Choroid plexus epithelial cell (primary cell): ENCODE results near the gene EGF.
A peak's percentile ranks its signal among the peaks of the same experiment; 100 is the strongest.

Experiments used
- DNase-seq: peaks from one replicate; pipeline ENCODE4 v3.0.0-alpha.2; 2010; ENCODE audit warnings: low read depth
- H3K4me3 ChIP-seq: 2 replicates; pipeline ENCODE4 v1.5.1; 2011; ENCODE audit warnings: low read depth, mild to moderate bottlenecking, control low read depth, low read length, moderate library complexity
- TF ChIP-seq, protein P1 (sequence below): conservative IDR thresholded peaks from 2 replicates; pipeline ENCODE4 v1.5.1; 2011; ENCODE audit warnings: low read depth, mild to moderate bottlenecking, control low read depth, inconsistent platforms, low read length, moderate library complexity

Gene EGF

DNA sequence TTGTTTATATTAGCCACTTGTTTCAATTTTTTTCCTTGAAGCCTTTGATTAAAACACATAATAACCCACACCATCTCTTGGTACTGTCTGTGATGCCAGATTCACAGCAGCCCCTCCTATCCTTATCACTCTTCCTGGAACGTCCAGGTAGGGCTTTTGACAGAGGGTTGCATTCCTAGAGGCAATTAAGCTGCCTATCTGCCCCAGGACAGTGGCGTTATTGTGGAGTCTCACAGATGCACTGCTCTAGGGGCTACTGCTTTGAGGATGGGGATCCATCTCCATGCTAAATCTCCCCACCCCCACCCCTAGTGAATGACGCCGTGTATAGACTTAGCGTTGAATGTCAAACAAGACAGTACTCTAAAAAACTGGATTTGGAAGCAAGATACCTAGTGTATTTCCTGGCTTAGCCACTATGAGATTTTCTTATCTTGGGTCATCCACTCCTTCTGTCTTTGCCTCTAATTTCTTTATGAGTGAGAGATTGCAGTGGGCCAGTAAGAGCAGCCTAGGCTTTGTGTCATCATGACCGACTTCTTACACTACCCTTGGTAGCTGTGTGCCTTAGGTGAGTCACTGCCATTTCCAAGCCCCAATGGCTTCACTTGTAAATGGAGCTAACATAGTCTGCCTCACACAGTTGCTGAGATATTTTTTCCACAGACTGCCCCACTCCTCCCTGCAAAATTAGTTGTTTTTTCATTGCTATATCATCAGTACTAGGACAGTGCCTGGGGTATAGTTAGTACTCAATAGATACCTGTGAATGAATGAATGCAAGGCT is 90.9 kb downstream of the EGF start:
- TF ChIP-seq, protein P1, sequence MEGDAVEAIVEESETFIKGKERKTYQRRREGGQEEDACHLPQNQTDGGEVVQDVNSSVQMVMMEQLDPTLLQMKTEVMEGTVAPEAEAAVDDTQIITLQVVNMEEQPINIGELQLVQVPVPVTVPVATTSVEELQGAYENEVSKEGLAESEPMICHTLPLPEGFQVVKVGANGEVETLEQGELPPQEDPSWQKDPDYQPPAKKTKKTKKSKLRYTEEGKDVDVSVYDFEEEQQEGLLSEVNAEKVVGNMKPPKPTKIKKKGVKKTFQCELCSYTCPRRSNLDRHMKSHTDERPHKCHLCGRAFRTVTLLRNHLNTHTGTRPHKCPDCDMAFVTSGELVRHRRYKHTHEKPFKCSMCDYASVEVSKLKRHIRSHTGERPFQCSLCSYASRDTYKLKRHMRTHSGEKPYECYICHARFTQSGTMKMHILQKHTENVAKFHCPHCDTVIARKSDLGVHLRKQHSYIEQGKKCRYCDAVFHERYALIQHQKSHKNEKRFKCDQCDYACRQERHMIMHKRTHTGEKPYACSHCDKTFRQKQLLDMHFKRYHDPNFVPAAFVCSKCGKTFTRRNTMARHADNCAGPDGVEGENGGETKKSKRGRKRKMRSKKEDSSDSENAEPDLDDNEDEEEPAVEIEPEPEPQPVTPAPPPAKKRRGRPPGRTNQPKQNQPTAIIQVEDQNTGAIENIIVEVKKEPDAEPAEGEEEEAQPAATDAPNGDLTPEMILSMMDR = no peak
- H3K4me3 ChIP-seq = no peak overlapping the region
- no peak for DNase-seq

DNA sequence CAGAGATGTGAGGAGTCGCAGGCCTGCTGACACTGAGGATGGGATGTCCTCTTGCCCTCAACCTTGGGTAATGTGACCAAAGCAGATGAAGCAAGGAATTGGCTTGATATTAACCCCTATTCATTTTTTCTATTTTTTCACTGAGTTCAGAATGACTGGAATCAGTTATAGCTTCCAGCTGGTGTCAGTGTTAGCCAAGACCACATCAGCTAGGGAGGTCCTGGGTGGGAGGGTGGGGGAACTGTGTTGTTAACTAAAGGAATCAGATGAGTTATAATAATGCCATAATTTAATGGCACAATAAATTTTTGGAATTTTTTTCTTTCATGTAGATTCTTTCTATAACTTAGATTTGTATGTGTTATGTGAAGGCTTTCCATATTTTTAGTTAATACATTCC is 91.9 kb downstream of the EGF start:
- TF ChIP-seq, protein P1 = no peak
- no peak for DNase-seq

DNA sequence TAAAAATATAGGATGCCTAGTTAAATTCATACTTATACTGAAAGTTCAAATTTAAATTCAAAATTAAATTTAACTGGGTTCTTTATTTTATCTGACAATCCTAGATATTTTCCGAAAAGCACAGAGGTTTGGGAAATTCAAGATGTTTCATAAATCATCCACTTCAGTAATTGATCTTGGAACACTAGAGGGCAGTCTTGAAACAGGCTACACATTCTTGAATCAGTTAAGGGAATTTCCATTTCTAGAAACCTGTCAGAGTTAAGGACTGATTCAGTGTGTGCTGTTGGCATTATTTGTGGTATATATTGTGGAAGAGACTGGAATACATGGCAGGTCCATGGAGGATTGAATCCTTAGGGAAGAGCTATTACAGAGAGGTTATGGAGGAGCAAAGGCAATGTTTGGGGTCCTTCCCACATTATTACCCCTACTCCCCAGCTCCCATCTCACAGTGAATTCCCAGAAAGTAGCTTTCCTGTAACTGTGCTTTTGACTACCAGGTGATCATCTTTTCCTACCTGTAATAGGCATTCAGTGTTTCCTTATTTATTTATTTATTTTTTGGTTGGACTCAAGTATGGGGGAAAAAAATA is 92.9 kb downstream of the EGF start:
- TF ChIP-seq, protein P1 = peak; percentile 73
- no peak overlapping the region for H3K4me3 ChIP-seq
- DNase-seq = peak; percentile 89

More for the DNA sequence above, 91.9 kb downstream of the EGF start:
- H3K4me3 ChIP-seq = no peak overlapping the region

DNA sequence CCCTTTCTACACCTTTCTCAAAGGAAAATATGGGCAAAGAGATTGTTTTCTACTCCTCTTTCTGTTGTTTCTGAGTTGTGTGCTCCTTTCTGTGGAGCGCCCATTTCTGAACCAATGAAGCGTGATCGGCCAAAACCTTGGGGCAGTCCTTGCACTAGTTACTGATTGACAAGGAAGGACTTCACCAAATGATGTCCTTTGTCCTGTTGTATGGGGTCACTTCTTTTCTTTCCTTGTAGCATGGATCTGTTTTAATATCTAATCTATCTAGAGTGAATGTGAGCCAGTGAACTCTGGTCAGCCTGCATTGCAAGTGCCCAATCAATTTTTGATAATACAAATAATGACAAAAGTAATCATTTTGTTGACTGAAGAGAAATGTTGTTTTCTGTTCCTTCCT is 94.5 kb downstream of the EGF start:
- no peak overlapping the region for H3K4me3 ChIP-seq
- DNase-seq = no peak
- TF ChIP-seq, protein P1 = no peak

DNA sequence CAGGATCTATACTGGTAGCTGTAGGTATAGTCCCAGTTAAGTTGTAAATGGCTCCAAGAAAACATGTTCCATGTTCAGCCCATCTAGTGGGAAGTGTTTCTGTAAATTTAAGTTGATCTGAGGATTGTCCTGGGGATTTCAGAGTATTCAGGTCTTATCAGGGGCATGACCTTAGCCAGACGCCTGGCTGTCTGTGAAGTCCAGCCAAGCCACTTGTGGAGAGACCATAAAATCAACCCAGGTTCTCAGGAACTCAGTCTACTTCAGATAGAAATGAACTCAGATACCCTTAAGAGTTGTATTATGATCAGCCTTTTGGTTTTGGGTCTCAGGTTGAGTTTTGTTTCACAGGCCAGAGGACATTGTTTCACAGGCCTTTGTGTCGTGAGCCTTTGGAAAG is 95.9 kb downstream of the EGF start:
- no peak for DNase-seq
- no peak overlapping the region for H3K4me3 ChIP-seq
- TF ChIP-seq, protein P1 = no peak

DNA sequence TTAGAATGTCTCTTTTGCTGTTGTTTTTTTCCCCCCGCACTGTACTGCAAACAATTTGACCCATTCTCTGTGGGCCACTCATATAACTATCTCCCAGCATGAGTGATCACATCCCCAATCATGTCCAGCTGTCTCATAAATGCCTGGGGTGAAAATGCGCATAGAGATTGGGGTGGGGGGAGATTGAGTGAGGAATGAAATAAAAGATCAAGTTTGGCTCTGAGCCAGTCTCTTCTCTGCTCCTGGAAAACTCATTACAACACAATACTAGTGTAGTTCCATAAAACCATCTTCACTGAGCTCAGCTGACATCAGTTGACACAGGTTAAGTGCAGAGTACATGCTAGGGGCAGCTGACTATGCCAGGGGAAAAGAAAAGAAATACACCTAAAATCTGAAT is 96.9 kb downstream of the EGF start:
- H3K4me3 ChIP-seq = no peak overlapping the region
- TF ChIP-seq, protein P1 = no peak
- no peak for DNase-seq

DNA sequence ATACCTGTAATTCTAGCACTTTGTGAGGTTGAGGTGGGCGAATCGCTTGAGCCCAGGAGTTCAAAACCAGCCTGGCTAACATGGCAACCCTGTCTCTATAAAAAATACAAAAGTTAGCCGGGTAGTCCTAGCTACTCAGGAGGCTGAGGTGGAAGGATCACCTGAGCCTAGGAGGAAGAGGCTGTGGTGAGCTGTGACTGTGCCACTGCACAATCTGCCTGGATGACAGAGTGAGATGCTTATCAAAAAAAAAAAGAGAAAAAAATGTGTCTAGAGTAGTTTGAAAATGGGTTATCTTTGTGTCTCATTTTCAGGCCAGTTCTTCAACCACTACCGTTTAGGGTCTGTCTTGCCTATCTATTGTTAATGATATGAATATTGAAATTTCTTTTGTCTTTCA is 98.1 kb downstream of the EGF start:
- H3K4me3 ChIP-seq = no peak overlapping the region
- DNase-seq = no peak
- TF ChIP-seq, protein P1 = no peak
